HG03520 (cell line): ENCODE data around the gene ISL1.

Experiments used
- ATAC-seq: cut with Tn5 transposase; IDR thresholded peaks from one replicate; pipeline ENCODE4 v1.9.1; 2021; ENCODE audit warnings: mild to moderate bottlenecking, moderate library complexity; ENCODE audit not compliant: unreplicated experiment

Gene ISL1

DNA sequence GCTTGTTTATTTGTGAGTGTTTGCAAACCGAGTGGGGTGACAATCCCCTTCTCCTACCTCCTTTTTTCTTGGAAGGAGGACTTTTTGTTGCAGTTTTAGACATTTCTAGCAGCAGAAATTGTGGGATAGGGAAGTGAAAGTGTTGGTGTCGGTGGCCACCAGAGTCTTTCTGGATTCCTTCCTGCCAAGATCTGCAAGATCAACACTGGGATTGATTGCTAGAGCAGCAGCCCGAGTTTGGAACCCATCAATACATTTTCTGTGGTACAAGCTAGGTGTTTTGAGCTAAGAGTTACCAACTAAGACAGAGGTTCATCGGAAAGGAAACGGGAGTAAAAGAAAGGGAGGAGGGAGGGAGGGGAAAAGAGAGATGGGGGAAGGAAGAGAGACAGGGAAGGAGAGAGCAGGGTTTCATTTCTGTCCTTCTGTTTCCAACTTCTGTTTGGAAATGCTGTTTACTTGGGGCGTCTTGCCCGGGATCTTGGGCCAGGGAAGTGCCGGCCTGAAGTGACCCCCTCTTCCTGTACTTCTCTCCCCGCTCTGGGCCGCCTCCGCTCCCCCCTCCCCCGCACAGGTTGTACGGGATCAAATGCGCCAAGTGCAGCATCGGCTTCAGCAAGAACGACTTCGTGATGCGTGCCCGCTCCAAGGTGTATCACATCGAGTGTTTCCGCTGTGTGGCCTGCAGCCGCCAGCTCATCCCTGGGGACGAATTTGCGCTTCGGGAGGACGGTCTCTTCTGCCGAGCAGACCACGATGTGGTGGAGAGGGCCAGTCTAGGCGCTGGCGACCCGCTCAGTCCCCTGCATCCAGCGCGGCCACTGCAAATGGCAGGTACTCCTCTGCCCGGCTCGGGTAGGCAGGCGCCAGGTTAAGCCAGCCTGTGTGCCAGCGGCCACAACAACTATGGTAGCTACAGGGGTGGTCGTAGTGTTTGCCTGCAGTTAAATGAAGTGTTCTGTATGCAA is 4.0 kb downstream of the ISL1 start:
- no peak for ATAC-seq

DNA sequence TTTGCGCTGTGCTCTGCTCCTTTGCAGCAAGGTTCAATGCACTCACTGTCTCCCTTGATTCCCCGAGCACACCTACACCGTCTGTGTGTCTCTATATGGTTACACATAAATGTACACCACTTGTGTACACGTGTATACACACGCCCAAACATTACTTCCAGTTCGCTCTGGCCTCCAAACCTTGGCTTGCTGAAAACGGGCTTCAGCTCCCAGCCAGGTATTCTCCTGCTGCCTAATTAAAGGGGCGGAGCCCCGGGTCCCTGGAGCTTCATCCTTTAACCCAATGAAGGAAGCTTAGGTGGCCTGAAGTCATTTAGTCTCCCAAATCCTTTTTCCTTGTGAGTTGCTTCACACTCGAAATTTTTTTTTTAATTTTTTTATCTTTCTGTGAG is 4.6 kb downstream of the ISL1 start:
- no peak for ATAC-seq

- no peak for ATAC-seq
Observed at GRCh38 chr5:51388488-51389287, 5.4 kb downstream of the ISL1 start.

DNA sequence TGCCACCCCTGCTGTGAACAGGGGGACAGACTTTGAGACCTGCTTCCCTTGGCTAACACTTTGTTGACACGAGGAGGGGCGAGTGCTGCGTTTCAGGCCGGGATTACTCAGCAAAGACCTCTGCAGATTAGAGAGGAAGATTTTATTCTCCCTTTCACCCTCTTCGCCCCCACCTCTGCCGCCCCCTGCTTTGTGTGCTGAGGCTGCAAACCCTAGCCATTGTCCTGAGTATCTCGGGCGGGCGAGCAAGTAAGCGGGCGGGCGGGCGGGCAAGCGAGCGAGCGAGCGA is 6.0 kb downstream of the ISL1 start:
- ATAC-seq = no peak

- ATAC-seq = no peak
Observed at GRCh38 chr5:51389577-51390463, 6.6 kb downstream of the ISL1 start.

- no peak for ATAC-seq
Observed at GRCh38 chr5:51391175-51391574, 7.9 kb downstream of the ISL1 start.

- no peak for ATAC-seq
Observed at GRCh38 chr5:51392689-51393199, 9.5 kb downstream of the ISL1 start.

GRCh38 chr5:51394609-51395008 is 11.4 kb downstream of the ISL1 start:
- ATAC-seq = no peak

DNA sequence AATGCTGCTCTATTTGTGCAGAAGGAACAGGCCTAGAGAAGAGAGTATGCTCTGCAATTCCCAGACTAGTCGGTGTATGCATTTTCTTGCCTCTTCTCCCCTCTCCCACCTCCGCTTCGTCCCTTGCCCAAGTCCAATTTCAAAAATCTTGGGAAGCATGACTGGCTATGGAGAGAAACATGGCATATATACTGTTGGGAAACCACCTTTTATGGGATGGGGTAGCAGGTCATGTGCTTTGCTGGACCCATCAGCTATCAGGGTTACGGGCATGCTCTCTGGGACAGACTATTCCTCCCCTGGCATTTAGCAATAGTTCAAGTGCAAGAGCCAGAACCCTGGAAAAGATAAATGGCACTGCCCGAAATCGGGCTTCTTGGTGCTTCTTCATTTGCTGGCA is 12.0 kb downstream of the ISL1 start:
- ATAC-seq = no peak

DNA sequence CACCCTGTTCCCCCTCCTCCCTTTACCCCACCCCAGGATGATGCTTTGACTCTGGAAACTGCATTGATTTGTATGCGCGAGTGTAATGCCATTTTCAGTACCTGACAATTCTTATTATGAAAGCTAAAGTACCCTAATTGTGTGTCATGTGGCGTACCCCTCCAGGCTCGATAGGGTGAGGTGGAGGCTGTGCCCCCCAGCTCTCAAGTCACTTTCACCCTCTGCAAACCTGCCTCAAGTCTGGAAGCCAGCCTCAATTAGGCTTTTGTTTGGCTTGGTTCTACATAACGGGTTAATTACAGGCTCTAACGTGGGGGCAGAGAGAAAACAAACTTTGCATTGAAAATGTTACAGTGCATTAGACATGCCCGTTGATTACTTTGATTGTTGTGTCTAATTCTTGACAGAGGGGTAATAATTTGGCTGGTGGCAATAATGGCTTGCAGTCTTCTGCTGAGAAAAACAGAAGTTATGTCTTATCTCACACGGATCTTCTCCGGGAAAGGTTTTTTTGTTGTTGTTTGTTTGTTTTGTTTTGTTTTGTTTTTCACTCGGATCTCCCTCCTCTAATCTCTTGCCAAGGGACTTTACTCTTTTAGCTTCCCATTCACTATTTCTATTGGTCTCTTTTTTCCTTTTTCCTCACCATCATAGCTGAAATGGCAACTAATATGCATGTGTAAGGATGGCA is 12.6 kb downstream of the ISL1 start:
- no peak for ATAC-seq

DNA sequence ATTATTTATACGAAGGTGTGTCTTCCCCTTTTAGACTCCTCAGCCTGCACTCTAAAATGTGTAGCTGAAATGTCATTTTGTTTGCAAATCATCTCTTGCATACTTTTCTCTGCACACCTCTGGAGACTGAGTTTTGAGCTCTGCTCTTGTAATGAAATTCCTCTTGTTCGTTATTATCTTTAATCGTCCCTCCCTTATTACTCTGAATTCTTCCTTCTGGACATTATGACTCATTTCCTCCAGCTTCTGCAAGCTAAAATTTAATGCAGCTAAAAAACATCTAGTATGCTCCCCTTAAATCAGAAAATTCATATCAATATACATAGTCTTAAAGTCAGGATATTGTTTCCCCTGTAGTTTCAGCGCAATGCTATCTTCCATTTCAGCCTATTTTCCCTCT is 13.5 kb downstream of the ISL1 start:
- ATAC-seq = no peak

DNA sequence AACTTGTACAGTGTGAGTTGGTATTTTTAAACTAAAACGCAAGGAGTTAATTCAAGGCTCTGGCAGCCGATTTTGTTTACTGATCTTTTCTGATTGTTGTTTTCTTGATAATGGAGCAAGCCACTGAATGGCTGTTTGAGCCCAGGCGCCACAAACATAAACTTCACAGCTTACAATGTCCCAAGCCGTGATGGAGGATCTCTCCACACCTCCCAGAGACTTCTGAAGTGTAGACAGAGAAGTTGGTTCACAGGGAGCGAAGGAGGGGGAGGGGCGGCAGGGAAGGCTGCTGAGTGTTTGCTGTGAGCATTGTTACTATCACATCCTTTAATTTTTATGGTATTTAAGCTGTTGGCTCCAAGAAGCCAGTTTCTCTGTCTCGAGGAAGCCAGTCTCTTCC is 14.7 kb downstream of the ISL1 start:
- ATAC-seq = no peak

GRCh38 chr5:51398875-51399642 is 15.8 kb downstream of the ISL1 start:
- ATAC-seq = no peak

DNA sequence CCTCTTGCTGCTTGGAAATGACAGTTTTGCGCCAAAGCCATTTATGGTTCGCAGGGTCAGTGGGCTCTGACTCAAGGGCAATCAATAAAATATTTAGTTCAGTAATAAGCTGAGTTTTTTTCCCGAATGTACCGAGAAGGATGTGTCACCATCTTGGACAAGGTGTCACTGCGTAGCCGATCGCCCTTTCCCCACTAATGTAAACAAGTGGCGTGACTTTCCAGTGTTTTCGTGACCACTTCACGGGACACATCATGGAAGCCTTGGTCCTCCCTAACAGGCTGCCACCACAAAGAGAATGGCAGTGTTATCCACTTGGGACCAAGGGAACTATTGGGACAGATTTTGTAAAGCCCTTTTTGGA is 16.4 kb downstream of the ISL1 start:
- no peak for ATAC-seq

- ATAC-seq = no peak
Observed at GRCh38 chr5:51404255-51404654, 21.0 kb downstream of the ISL1 start.

DNA sequence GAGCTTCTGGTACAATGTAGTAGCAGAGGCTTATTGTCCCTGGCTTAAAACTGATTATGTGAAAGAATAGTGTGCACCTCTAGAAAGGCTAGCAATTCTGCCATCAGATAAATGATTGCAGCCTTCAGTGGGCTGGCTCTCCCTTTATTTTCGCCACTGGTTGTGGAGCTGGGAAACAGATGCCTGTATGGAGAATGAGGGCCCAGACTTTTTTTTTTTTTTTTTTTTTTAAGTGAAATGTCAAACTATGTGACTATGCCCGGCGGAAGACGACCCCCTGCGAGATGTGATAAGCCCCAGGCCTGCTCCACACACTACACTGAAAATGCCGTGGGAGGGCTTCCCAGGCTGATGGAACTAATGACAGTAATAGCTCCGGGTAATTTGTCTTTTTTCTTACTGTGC is 28.7 kb downstream of the ISL1 start:
- ATAC-seq = no peak

- ATAC-seq = no peak
Observed at GRCh38 chr5:51414516-51414915, 31.3 kb downstream of the ISL1 start.

DNA sequence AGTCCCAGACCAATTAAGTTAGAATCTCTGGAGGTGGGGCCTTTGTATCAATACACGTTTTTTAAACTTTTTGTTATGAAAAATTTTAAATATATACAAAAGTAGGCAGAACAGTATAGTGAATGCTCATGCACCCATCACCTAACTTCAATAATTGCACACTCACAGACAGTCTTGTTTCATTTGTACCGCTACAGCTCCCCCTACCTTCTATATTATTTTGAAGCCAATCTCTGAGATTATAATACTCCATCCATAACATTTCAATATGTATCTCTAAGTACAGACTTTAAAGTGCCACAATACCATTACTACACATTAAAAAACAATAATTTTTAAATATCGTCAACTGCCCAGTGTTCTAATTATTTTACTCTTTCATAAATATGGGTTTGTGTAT is 32.9 kb downstream of the ISL1 start:
- no peak for ATAC-seq

- no peak for ATAC-seq
Observed at GRCh38 chr5:51433052-51433710, 49.9 kb downstream of the ISL1 start.
